Breast epithelium (tissue), 4 donors: ENCODE data around the gene KIAA1586. TPM values are rescaled to one million over a fixed set of nuclear protein-coding genes. Genes with fewer than 3 reads are reported as not detected.
A peak's percentile ranks its signal among the peaks of the same experiment; 100 is the strongest.
"Not testable (repeated sequence)": the region's sequence is repeated elsewhere in the genome, so short reads cannot be mapped to it uniquely, and the experiment has no call there.

Experiments used
- DNase-seq, 2 donors: peaks; one replicate each; pipeline ENCODE4 v3.0.0-alpha.2; 2019; ENCODE audit warnings: low spot score in 2 of 2
- H3K27ac ChIP-seq, 2 donors: fragments of 200-600 bp; sonication (generic) in 1 of 2; one replicate each; pipeline ENCODE4 v1.5.1; 2016 to 2019; ENCODE audit warnings: mild to moderate bottlenecking in 1 of 2
- H3K27me3 ChIP-seq, 2 donors: fragments of 200-600 bp; sonication (generic) in 1 of 2; one replicate each; pipeline versions ENCODE4 v1.5.1 to v1.6.0; 2017 to 2019; ENCODE audit warnings: control low read depth in 1 of 2, mild to moderate bottlenecking in 1 of 2
- H3K36me3 ChIP-seq: fragments of 200-600 bp; one replicate; pipeline ENCODE4 v1.5.1; 2019
- H3K4me1 ChIP-seq, 2 donors: fragments of 200-600 bp; sonication (generic); one replicate each; pipeline ENCODE4 v1.5.1; 2016 to 2019; ENCODE audit warnings: control low read depth in 1 of 2
- H3K4me3 ChIP-seq, 3 donors: fragments of 200-600 bp; sonication (generic); 1 replicate in 2 of 3; 2 replicates in 1 of 3; pipeline ENCODE4 v1.5.1; 2016 to 2019; ENCODE audit warnings: mild to moderate bottlenecking in 3 of 3, moderate library complexity in 2 of 3
- H3K9me3 ChIP-seq, 2 donors: fragments of 200-600 bp; sonication (generic) in 1 of 2; one replicate each; pipeline ENCODE4 v1.5.1; 2016 to 2019; ENCODE audit warnings: control low read depth in 1 of 2
- CTCF ChIP-seq, 3 donors: fragments of 450-650 bp; IDR thresholded peaks; one replicate each; pipeline ENCODE4 v1.5.1; 2016 to 2017; ENCODE audit warnings: antibody characterized with exemption in 3 of 3, mild to moderate bottlenecking in 3 of 3, moderate library complexity in 3 of 3
- POLR2A ChIP-seq: fragments of 450-650 bp; IDR thresholded peaks from one replicate; pipeline ENCODE4 v1.6.1; 2016; ENCODE audit warnings: antibody characterized with exemption, mild to moderate bottlenecking, moderate library complexity
- POLR2AphosphoS5 ChIP-seq, 3 donors: sonication (generic); formaldehyde crosslinking; IDR thresholded peaks; one replicate each; pipeline ENCODE4 v1.6.1; 2017; ENCODE audit warnings: antibody characterized with exemption in 3 of 3
- intact Hi-C: fragments of 100-400 bp; cut with DNase I; formaldehyde crosslinking; loops from one replicate; pipeline ENCODE4 v1.15.1; 2023; ENCODE audit warnings: low total_unique reads
- total RNA-seq, 3 donors: library from RNA; depleted of rRNA; stranded (reverse); fragments of >200 nt; gene quantifications; one replicate each; pipeline ENCODE4 v1.1.0, GENCODE V29; 2016

Gene KIAA1586
- total RNA-seq, 3 donors from 2014 or later = 7.9 to 10.7 (median 8.8) TPM

- TF ChIP-seq POLR2AphosphoS5 (IDR thresholded peaks at IDR 0.05) (no peak), POLR2A (no peak), CTCF (IDR thresholded peaks at IDR 0.05) (no peak)
- Histone ChIP-seq H3K9me3 (no peaks in the 10 kb centered on the region), H3K36me3 (no peaks in the 10 kb centered on the region), H3K27ac (no peak overlapping the region), H3K27me3 (no peaks in the 10 kb centered on the region), H3K4me3 (no peak overlapping the region), H3K4me1 (no peaks in the 10 kb centered on the region)
- no peak for DNase-seq
- intact Hi-C loops = no loop called here
These were observed 39.0 kb downstream of the KIAA1586 start for GRCh38 chr6:57085471-57085870.

DNA sequence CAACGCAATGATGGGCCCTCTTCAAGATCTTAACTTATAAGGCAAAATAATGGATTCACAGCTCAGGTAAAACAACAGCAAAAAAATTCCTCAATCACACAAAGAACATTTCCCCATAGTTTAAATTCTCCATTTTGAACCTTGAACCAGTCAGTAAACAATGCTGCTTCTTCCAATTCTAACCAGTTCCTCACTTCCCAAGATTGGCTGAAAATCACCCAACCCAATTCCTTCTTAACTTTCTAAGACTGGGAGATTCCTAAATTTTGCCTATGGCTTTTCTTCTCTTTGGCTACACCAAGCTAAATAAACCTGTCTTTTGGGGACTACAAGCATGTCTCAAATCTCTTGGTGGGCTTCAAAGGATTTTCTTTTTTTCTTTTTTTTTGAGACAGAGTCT lies 40.4 kb downstream of the KIAA1586 start:
- no peak overlapping the region for H3K4me3 ChIP-seq
- H3K36me3 ChIP-seq = no peaks in the 10 kb centered on the region
- intact Hi-C loops = no loop called here
- H3K27me3 ChIP-seq = no peaks in the 10 kb centered on the region
- DNase-seq = no peak
- no peaks in the 10 kb centered on the region for H3K9me3 ChIP-seq
- no peaks in the 10 kb centered on the region for H3K4me1 ChIP-seq
- TF ChIP-seq POLR2AphosphoS5 (IDR thresholded peaks at IDR 0.05) (no peak), CTCF (IDR thresholded peaks at IDR 0.05) (no peak), POLR2A (no peak)
- no peak overlapping the region for H3K27ac ChIP-seq

GRCh38 chr6:57087916-57088315 lies 41.4 kb downstream of the KIAA1586 start:
- H3K27me3 ChIP-seq = no peaks in the 10 kb centered on the region
- H3K4me1 ChIP-seq = no peaks in the 10 kb centered on the region
- H3K9me3 ChIP-seq = no peaks in the 10 kb centered on the region
- H3K27ac ChIP-seq = no peak overlapping the region
- H3K36me3 ChIP-seq = no peaks in the 10 kb centered on the region
- no peak overlapping the region for H3K4me3 ChIP-seq
- TF ChIP-seq POLR2AphosphoS5 (IDR thresholded peaks at IDR 0.05) (no peak), CTCF (IDR thresholded peaks at IDR 0.05) (no peak), POLR2A (no peak)
- DNase-seq = no peak
- intact Hi-C loops = no loop called here

DNA sequence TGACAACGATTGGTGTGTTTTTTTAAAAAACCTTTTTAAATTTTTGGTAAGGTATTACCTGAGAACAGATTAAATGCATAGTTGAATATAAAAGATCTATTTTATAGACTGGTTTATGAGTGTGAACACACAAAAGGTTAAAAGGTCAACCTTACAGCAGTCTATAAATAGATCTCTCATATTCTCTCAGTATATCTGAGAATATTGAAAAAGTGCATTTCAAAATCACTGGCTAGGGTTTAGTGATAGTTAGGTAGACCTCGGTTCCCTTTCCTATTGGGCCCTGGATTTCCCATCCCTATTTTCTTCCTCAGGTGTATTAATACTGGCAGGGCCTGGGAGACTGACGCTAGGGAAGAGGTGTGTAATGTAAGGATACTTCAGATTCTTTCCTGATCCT lies 42.8 kb downstream of the KIAA1586 start:
- DNase-seq = no peak
- Histone ChIP-seq H3K9me3 (no peaks in the 10 kb centered on the region), H3K27me3 (no peaks in the 10 kb centered on the region), H3K4me3 (peak overlapping the region; percentile 49 to 66 (median 54)), H3K4me1 (no peaks in the 10 kb centered on the region), H3K27ac (peak overlapping the region in 1 of 2 donors; percentile 16), H3K36me3 (no peaks in the 10 kb centered on the region)
- intact Hi-C loops = no loop called here
- TF ChIP-seq CTCF (IDR thresholded peaks at IDR 0.05) = no peak
- no peak for TF ChIP-seq POLR2AphosphoS5 (IDR thresholded peaks at IDR 0.05)
- no peak for TF ChIP-seq POLR2A

GRCh38 chr6:57089687-57090457 lies 43.4 kb downstream of the KIAA1586 start, which contains the start of gene ZNF451:
ZNF451 (plus strand) TSS chr6:57090188; CDS start chr6:57090254, 66 bp downstream.
- intact Hi-C loops = no loop called here
- peak; percentile 91 to 95 for DNase-seq
- no peaks in the 10 kb centered on the region for H3K36me3 ChIP-seq
- H3K27ac ChIP-seq = peak within 1 kb of the TSS; percentile 82
- peak within 1 kb of the TSS; percentile 49 to 66 (median 54) for H3K4me3 ChIP-seq
- H3K9me3 ChIP-seq = no peaks in the 10 kb centered on the region
- H3K4me1 ChIP-seq = no peaks in the 10 kb centered on the region
- TF ChIP-seq POLR2AphosphoS5 (IDR thresholded peaks at IDR 0.05) = peak; percentile 88 to 90 (median 88)
- no peak for TF ChIP-seq CTCF (IDR thresholded peaks at IDR 0.05)
- TF ChIP-seq POLR2A = peak; percentile 34
- H3K27me3 ChIP-seq = no peaks in the 10 kb centered on the region

GRCh38 chr6:57090458-57091067 lies 44.1 kb downstream of the KIAA1586 start:
- H3K27ac ChIP-seq, intact Hi-C loops: not testable (repeated sequence)

DNA sequence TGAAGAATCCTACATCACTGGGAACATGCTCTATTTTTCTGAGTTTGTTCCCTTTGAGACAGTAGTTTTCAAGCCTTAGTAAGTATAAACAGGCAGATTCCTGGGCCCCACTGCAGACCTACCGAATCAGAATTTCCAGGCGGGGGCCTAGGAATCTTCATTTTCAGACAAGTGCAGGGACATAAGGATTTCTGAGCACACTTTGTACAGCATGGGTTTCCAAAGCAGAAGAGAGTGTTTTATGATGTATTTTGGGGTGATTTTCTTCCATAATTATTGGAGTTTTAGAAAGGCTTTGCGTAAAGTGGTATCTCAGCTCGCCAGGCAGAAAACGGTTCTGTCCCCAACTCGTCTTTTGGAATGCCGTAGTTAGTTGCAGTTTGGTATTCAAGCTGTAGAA lies 44.9 kb downstream of the KIAA1586 start:
- intact Hi-C loops, H3K27ac ChIP-seq, H3K9me3 ChIP-seq, H3K27me3 ChIP-seq, H3K4me1 ChIP-seq, DNase-seq, H3K36me3 ChIP-seq: not testable (repeated sequence)
- H3K4me3 ChIP-seq = peak overlapping the region in 1 of 3 donors; percentile 0

More at GRCh38 chr6:57090458-57091067, 44.1 kb downstream of the KIAA1586 start:
- not testable (repeated sequence) for H3K4me1 ChIP-seq, H3K9me3 ChIP-seq, DNase-seq, H3K27me3 ChIP-seq, H3K36me3 ChIP-seq
- H3K4me3 ChIP-seq = peak overlapping the region; percentile 49 to 66 (median 54)
